Measurements from ENCODE around the gene FAF1. TPM values are rescaled to one million over a fixed set of nuclear protein-coding genes. Genes with fewer than 3 reads are reported as not detected.

The FAF1 gene
- total RNA-seq, 1 experiment from 2014 or later, result 14.7 TPM

GRCh38 chr1:50836117-50836516 is 124.0 kb downstream of the FAF1 start:
- Histone ChIP-seq H3K9me3 (ENCODE audit: low read length) (no peaks in the 10 kb centered on the region), H3K27ac (ENCODE audit: low read length) (no peak overlapping the region), H3K27me3 (ENCODE audit: low read length) (no peaks in the 10 kb centered on the region), H4K20me1 (ENCODE audit: low read length) (no peaks in the 10 kb centered on the region), H3K4me2 (ENCODE audit: low read length) (no peak overlapping the region), H3K36me3 (ENCODE audit: low read depth, low read length) (no peaks in the 10 kb centered on the region), H2AFZ (ENCODE audit: low read length) (no peak overlapping the region), H3K9ac (ENCODE audit: low read length) (no peak overlapping the region), H3K4me3 (ENCODE audit: low read length) (no peak overlapping the region), H3K9me2 (replicated peaks; ENCODE audit: low read length) (no peaks in the 10 kb centered on the region), H3K79me2 (ENCODE audit: low read length) (peaks cover 21% of the 10 kb centered on the region), H3F3A (ENCODE audit: low read length, unreplicated experiment) (no peaks in the 10 kb centered on the region), H3K4me1 (ENCODE audit: insufficient read depth, low read length) (no peaks in the 10 kb centered on the region)
- BruUV-seq (replicated peaks), result no TSS peak
- DNase-seq (no peak), ATAC-seq (no peak)
- intact Hi-C loops (cut with micrococcal nuclease), result no loop called here
- CTCF ChIA-PET, result no interaction called here
- POLR2A ChIA-PET (ENCODE audit: unreplicated experiment), result no interaction called here
- TF ChIP-seq EZH2phosphoT487 (IDR thresholded peaks at IDR 0.05; ENCODE audit: borderline replicate concordance, low read length) (no peak), CTCF (conservative IDR thresholded peaks at IDR 0.05; ENCODE audit: low read depth, low read length) (no peak), EZH2 (IDR thresholded peaks at IDR 0.05; ENCODE audit: low read length, unreplicated experiment) (no peak)

- Histone ChIP-seq H3K4me2 (ENCODE audit: low read length) (no peak overlapping the region), H3K27ac (ENCODE audit: low read length) (no peak overlapping the region), H3K27me3 (ENCODE audit: low read length) (no peaks in the 10 kb centered on the region), H2AFZ (ENCODE audit: low read length) (no peak overlapping the region), H3K9me2 (replicated peaks; ENCODE audit: low read length) (no peaks in the 10 kb centered on the region), H3K79me2 (ENCODE audit: low read length) (peaks cover 25% of the 10 kb centered on the region), H4K20me1 (ENCODE audit: low read length) (no peaks in the 10 kb centered on the region), H3K4me1 (ENCODE audit: insufficient read depth, low read length) (no peaks in the 10 kb centered on the region), H3K4me3 (ENCODE audit: low read length) (no peak overlapping the region), H3K36me3 (ENCODE audit: low read depth, low read length) (no peaks in the 10 kb centered on the region), H3K9ac (ENCODE audit: low read length) (no peak overlapping the region), H3K9me3 (ENCODE audit: low read length) (no peaks in the 10 kb centered on the region), H3F3A (ENCODE audit: low read length, unreplicated experiment) (no peaks in the 10 kb centered on the region)
- CTCF ChIA-PET, result no interaction called here
- POLR2A ChIA-PET (ENCODE audit: unreplicated experiment), result no interaction called here
- intact Hi-C loops (cut with micrococcal nuclease), result no loop called here
- DNase-seq, result no peak
- no peak for ATAC-seq
- BruUV-seq (replicated peaks), result no TSS peak
- TF ChIP-seq CTCF (conservative IDR thresholded peaks at IDR 0.05; ENCODE audit: low read depth, low read length) (no peak), EZH2phosphoT487 (IDR thresholded peaks at IDR 0.05; ENCODE audit: borderline replicate concordance, low read length) (no peak)
Measured at GRCh38 chr1:50833216-50833615, 126.9 kb downstream of the FAF1 start.

- ChIA-PET CTCF (no interaction called here), POLR2A (ENCODE audit: unreplicated experiment) (no interaction called here)
- H3K4me2 ChIP-seq (ENCODE audit: low read length), result no peak overlapping the region
- H3K27ac ChIP-seq (ENCODE audit: low read length), result no peak overlapping the region
- ATAC-seq, result no peak
- no peak overlapping the region for H3K4me3 ChIP-seq (ENCODE audit: low read length)
- no peaks in the 10 kb centered on the region for H3K4me1 ChIP-seq (ENCODE audit: insufficient read depth, low read length)
- H2AFZ ChIP-seq (ENCODE audit: low read length), result no peak overlapping the region
- H4K20me1 ChIP-seq (ENCODE audit: low read length), result no peaks in the 10 kb centered on the region
- no TSS peak for BruUV-seq (replicated peaks)
- H3F3A ChIP-seq (ENCODE audit: low read length, unreplicated experiment), result no peaks in the 10 kb centered on the region
- H3K27me3 ChIP-seq (ENCODE audit: low read length), result no peaks in the 10 kb centered on the region
- no peak for DNase-seq
- H3K9me3 ChIP-seq (ENCODE audit: low read length), result no peaks in the 10 kb centered on the region
- peaks cover 25% of the 10 kb centered on the region for H3K79me2 ChIP-seq (ENCODE audit: low read length)
- H3K36me3 ChIP-seq (ENCODE audit: low read depth, low read length), result no peaks in the 10 kb centered on the region
- H3K9me2 ChIP-seq (replicated peaks; ENCODE audit: low read length), result no peaks in the 10 kb centered on the region
- intact Hi-C loops (cut with micrococcal nuclease), result no loop called here
- TF ChIP-seq EZH2 (IDR thresholded peaks at IDR 0.05; ENCODE audit: low read length, unreplicated experiment) (no peak), CTCF (conservative IDR thresholded peaks at IDR 0.05; ENCODE audit: low read depth, low read length) (no peak), EZH2phosphoT487 (IDR thresholded peaks at IDR 0.05; ENCODE audit: borderline replicate concordance, low read length) (no peak)
- H3K9ac ChIP-seq (ENCODE audit: low read length), result no peak overlapping the region
Measured at GRCh38 chr1:50832167-50832566, 127.9 kb downstream of the FAF1 start.

Measured in PC-3 (cell line).